Measurements from ENCODE around the gene COL23A1.

- TF ChIP-seq CTCF (IDR thresholded peaks at IDR 0.05) (no peak), PRRX2 (CRISPR knock-in tag; IDR thresholded peaks at IDR 0.05) (no peak), ATF6 (CRISPR knock-in tag; IDR thresholded peaks at IDR 0.05) (no peak), ZNF512 (CRISPR knock-in tag; IDR thresholded peaks at IDR 0.05; ENCODE audit: borderline replicate concordance) (no peak), ESRRA (CRISPR knock-in tag; IDR thresholded peaks at IDR 0.05; ENCODE audit: borderline replicate concordance) (no peak), ATF2 (CRISPR knock-in tag; IDR thresholded peaks at IDR 0.05; ENCODE audit: borderline replicate concordance, low read depth) (no peak), E2F5 (CRISPR knock-in tag; IDR thresholded peaks at IDR 0.05) (no peak)
These were observed 213.1 kb downstream of the COL23A1 start for GRCh38 chr5:178376921-178377582.
